HG03045 (cell line): ENCODE results near the gene TBC1D4.

ENCODE experiments used
- ATAC-seq: cut with Tn5 transposase; IDR thresholded peaks from one replicate; pipeline ENCODE4 v1.9.1; 2021; ENCODE audit warnings: mild to moderate bottlenecking, moderate library complexity; ENCODE audit not compliant: unreplicated experiment

Gene TBC1D4

DNA sequence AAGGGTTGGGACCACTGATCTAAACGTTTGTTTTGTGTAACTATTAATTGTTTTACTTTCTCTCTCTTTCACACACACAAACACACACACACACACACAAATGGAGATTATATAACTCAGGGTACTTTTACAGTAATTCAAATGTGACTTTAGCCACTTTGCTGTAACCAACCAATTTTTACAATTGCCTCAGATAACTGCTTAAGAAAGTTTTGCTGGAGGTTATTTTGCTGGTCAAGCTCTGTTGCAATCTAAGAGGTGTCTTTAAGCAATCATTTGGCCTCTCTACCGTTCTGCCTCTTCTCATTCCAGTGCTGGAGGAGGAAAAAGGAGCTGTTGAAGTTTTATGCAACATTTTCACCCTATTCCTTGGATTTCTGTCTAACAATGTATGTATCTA, 63.0 kb downstream of the TBC1D4 start:
- no peak for ATAC-seq

DNA sequence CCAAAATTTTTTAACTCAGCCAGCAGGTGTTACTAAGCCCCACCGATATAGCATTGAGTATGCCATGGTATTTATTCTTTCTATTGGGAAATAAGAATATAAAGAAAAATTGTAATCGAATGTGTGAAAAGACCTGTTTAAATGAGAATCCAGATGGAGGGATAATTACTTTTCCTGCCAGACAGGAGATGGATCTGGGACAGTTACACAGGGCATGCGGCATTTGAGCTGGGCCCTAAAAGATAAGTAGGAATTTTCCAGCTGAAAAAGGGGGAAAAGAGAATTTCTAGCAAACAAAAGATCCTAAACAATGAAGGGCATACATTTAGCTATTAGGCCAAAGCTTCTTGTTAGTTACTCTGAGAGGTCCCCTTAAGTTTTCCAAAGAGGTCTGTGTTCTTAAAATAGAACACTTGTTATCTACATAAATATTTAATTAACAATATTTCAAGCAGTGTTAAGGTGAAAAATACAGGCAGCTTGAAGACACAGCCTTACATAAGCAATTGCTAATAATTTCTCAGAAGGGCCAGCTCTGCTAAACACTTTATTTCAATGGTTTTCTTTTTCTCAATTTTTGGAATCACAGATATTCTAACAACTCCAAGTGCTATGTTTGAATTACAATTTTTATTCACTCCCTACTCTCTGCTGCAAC, 63.7 kb downstream of the TBC1D4 start:
- no peak for ATAC-seq

DNA sequence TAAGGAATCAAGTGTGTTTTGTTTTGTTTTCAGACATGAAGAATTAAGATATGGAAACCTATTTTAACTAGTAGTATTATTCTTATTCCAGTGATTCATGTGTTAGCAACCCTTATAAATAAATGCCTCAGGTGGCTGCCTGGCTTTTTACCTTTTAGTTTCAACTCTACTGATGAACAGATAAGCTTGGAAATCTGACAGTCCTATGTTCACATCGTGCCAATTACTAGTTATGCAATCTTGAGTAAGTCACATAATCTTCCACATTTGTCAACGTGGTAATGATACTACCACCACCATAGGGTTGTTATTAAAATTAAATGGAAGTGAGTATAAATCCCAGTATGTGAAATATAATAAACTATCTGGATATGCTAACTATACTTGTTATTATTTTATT, 64.3 kb downstream of the TBC1D4 start:
- no peak for ATAC-seq

DNA sequence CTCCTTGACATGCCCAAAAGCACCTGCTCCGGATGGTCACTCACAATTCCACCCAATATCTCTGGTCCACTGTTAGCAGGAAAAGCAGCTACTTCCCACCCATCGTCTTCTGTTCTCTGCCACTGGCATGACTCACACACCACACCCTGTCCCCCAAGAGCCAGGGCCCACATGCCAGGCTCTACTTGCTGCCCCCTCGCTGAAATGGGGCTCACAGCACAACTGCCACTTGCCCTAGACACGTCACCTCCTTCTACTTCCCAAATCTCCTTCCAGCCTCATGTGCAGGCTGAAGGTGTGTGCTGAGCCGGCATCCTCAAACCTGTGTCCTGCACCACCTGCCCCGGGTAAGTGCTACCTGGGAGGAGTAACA, 65.0 kb downstream of the TBC1D4 start:
- no peak for ATAC-seq

DNA sequence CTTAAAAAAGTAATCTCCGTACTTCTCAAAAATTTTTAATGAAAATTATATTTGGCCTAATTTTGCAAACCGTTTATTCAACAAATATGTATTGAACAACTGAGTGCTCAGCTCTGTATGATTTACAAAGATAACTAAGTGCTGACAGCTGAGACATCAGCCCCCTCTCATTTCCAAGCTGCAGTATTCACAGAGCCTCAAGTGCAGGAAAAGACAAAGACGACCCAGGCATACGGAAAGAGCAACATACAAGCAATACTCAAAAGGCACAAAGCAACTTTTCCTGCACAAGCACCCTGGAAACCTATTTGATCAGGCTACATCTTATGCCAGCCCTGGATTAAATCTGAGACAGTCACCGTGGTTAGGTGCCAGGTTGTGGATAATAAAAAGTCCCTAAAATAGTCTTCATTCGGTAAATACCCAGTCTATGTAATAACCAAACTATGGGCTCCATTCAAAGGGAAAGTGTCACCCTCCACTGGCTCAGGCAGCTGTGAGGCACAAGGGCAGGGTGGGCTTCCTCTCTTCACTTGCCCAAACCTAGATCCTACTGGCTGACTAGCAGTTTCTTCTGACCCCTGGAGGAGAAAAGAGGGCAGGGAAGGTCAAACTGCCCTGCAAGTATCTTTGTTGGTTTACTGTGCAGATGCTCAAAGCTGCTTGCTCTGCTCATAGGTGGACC, 65.5 kb downstream of the TBC1D4 start:
- no peak for ATAC-seq

DNA sequence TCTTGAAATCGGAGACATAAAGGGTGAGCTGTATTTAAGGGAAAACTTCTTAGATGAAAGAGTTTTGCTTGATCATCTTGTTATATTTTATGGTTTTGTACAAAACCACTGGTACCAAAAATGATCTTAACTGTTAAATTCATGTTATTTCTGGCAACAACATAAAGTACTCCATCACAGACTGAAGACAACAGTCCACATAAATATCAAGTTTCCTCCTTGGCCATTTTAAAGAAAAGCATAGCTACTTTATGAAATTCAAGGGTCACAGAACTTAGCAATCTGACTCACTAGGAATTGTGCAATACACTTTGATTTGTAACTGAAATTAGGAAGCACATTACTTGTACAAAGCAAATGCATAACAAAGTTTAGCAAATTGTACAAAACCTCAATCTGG, 66.3 kb downstream of the TBC1D4 start:
- ATAC-seq: no peak

DNA sequence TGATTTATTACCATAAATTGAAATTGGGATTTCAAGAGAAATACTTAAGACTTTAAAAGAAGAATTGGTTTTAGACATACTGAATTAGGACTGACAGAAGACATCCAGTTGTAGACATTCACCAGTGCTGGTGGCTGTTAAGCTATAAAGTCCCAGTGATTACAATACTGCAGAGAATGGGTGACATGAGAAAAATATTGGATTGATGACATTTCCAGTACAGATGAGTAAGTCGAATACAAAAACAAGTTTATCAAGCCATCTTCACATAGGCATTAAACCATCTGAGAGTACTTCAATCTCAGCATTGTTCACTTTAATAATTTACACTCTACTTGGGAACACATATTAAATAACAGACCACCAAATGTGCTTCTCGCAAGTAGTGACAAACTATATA, 66.8 kb downstream of the TBC1D4 start:
- ATAC-seq: no peak

DNA sequence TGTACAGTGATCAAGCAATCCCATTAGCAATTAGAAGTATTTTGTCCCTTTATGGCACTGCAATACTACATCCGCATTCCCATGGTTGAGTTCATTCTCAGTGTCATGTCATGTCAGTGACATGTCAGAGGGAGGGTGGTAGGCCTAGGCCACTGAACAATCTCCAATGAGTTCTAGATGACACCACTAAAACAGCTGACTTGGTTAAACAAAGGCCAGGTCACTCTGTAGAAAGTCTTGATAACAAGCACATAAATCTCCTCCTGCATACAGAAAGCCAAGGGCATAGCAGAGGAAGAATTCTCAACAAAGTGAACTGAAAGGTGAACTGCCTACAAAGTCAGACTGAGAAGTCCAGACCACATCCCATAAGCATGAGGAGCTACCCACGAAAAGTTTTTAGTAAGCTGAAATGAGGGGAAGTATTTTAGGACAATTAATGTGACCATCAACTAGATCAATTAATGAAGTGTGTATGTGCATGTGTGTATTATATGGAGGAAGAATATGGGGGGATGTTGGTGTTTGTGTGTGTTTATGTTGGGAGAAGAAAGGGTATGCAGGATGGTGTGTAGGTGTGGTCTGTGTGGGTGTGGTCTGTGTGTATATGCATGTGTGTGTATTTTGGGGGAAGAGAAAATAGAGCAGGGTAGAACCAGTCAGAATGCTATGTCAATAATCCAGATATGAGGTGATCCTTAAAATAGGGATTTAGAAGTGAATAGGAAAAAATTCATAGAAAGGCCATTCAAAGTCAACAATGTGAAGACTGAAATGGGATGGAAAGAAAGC, 67.7 kb downstream of the TBC1D4 start:
- ATAC-seq: no peak

DNA sequence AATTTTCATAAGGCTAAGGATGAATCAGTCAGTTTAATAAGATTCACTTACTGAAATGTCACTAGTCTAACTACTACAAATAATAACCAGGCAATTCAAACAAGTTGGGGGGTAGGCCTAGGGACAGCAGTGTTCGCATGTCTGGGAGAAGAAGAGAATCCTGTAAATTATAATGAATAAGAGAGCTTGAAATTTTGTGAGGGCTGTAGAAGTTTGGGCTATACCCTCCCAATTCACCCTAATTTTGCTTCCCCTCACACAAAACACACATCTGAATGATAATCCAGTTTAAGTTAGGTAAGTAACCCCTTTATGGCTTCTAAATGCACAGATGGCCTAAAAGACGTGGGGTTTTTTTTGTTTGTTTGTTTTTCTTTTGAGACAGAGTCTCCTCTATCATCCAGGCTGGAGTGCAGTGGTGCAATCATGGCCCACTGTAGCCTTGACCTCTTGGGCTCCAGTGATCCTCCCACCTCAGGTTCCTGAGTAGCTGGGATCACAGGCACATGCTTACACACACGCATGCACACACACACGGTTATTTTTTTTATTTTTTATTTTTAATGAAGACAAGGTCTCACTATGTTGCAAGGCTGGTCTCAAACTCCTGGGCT, 69.9 kb downstream of the TBC1D4 start:
- no peak for ATAC-seq

DNA sequence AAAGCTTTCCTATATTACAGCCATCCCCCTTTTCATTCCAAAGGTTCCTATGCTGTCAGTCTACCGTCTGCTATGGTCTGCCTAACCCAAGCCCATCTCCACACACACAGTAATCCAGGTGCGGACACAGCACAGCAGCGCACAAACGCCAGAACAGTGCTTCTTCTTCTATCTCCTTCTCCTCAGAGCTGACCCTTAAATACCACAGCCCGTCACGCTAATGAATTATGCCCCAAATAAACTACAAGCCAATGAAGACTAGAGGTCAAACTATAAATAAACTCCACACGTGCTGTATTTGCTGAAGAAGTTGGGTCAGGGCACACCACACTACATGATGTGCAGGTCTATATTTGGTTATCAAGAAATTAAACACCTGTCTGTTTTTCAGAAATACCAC, 71.8 kb downstream of the TBC1D4 start:
- no peak for ATAC-seq

DNA sequence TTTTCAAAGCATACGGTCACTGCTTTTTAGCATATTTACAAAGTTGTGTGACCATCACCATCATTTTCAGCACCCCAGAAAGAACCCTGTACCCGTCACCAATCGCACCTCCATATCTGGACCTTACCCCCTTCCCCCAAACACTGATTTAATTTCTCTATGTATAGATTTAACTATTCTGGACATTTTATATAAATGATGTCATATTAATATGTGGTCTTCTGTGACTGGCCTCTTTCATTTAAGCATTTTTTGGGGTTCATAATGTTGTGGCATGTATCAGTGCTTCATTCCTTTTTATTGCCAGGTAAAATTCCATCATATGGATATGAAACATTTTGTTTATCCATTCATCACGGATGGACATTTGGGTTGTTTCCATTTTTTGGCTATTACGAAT, 74.0 kb downstream of the TBC1D4 start:
- ATAC-seq: no peak

DNA sequence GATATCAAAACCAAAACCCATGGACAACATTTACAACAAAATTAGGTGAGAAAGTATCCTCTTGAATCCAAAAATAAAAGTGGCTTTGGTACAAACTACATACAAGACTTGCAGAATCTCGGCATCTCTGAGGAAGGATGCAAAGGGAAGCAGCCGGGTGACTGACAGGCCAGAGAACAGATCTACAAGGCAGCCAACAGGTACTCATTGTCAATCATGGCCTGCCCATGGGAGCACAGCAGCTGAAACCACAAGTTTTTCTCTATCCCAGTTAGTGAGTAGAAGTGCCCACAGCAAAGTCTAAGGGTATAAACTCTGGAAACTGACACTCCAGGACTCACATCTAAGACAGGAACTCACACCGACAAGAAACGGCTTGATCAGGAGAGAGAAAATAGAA, 74.5 kb downstream of the TBC1D4 start:
- no peak for ATAC-seq

DNA sequence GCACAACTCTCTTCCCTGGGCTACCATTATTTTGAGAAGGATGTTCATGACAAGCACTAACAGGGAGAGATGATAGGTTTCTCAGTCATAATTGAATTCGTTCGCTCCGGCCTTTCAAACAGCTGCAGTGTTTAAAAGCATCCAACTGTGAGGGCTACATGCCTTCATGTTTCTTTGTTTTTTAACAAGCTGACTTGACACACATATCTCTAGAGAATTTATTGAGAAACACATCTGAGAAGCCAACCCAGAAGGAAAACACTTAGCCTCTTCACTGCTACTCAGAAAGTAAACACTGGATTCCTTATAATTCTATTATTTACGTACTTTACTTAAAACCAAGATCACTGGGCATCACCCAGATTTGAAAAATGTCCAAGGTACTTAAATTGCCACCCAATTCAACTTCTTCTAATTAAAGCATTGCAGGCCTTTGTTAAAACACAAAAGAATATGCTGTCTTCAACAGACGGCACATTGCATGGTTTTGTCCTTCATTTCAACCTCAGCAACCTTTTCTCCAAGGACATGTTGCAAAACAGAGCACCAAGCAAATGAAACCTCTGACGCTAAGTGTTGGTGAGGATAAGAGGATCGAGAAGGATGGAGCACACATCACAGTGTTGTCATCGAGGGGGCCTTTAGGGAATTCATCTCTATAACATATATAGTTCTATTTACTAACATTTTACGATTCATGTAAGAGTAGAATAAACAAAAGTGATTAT, 75.8 kb downstream of the TBC1D4 start:
- ATAC-seq: no peak

DNA sequence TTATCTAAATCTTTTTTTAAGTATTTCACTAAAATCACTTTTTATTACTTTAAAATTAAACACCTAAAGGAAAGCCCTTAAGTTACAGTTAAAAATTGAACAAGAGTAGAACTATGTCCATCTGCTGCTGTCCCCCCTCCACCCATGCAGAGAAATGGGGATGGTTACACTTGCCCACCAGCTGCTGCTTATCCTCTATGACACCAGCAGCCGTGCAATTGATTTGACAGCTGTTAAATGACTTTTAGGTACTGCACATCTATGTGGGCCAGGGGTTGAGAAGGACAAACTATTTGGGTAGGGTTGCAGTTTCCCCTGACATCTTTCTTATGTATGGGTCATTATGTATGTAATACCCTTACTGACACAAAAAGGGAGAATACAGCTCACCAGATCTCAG, 77.2 kb downstream of the TBC1D4 start:
- ATAC-seq: no peak

DNA sequence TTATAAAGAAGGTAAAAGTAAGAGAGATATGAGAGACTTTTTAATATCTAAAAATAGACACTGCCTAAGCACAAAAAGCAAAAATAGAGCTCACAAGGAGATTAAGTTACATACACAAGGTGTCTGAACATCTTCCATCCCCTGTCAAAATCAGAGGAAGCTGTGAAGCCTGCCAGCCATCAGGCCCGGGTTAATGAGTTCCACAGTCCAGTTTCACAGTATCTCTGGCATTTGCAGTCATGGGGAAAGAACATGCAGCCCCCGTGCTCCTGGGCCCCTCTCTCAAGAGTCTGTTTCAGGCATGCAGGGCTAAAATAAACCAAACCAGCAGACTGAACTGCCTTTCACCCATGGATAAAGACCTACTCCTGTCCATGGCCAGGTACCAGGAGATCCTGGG, 79.2 kb downstream of the TBC1D4 start:
- no peak for ATAC-seq

DNA sequence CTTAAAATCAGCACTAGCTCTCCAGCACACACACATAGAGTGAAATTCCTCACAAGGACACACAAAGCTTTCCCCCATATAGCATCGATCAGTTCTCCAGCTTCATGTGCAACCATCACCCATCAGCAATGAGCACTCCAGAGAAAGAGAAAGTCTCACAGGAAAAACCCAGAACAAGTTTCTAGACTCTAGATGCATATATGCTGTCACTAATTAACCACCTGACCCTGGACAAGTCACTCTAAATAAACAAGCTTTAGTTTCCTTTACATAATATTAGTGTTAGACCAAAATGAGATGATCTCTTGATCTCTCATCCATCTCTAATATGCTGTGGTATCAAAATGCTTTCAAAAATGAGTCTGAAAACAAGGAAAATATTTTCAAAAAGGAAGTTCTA, 81.2 kb downstream of the TBC1D4 start:
- no peak for ATAC-seq

DNA sequence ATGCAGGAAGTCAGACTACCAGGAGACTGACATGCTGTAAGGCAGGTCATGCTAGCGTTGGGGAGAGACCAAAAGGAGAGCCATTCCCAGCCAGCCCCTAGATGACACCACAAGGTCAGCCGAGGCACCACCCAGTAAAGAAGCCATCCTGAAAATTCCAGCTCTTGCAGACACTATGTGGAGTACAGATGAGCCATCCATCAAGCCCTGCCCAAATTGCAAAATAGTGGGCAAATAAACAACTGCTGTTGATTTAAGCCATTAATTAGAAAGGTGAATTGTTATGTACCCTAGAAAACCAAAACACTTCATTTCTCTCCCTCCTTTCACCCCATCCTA, 82.1 kb downstream of the TBC1D4 start:
- no peak for ATAC-seq

DNA sequence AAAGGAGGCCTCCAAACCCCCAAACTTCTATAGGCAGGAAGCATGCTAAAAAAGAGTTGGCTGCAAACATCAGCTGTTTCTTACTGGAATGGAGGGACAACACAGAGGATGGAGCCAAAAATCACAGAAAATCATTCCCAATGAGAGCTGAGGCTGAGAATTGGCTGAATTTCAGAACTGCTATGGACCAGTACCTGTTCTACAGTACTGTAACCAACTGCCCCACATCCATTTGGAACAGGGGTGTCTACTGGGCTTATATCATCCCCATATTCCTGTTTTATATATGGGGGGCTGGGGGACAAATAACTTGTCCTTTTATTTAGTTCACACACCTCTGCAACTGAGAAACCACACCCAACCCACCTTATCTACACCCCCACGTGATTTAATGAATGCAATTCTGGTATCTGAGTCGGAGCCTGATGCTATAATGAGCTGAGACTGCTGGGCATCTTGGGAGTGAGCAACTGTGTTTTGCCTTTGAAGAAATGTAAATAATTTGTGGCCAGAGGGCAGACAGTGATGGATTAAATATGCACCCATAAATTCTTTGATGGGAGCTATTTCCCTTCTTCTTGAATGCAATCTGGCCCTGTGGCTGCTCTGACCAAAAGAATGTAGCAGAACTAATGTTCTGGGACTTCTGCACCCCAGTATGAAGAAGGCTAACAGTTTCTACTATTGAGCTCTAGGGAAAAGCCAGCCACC, 82.6 kb downstream of the TBC1D4 start:
- ATAC-seq: no peak

DNA sequence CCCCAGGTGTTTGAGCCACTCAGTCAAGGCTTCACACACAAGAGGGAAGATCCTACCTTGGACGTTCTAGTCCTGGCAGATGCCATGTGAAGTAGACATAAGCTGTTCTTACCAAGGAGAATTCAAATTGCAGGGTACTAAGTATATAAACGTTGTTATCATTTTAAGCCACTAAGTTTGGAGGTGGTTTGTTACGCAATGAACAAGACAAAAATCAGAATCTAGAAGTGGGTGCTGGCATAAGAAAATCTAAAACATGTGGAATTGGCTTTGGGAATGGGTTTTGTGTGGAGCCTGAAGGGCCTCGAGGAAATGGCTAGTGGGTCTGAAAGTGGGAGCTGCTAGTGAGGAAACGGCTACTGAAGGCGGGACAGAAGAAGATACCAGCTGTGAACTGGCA, 83.9 kb downstream of the TBC1D4 start:
- ATAC-seq: no peak

DNA sequence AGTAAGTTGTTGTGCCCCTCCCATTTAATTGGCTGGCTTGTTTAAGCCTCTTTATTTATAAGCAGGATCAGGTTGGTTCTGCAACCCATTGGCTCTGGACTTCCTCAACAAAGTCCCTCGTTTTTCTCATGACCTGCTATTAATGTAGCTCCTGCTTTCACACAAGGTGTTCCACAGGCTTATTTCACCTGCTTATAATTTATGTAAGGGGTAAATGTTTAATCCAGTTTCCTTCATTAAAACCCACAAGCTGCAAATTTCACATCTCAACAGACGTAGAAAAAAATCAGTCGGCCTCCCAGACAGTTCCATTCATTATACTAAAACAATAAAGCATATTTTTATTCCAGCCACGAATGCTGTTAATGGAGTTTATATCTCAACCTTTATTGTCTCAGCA, 86.1 kb downstream of the TBC1D4 start:
- ATAC-seq: no peak

DNA sequence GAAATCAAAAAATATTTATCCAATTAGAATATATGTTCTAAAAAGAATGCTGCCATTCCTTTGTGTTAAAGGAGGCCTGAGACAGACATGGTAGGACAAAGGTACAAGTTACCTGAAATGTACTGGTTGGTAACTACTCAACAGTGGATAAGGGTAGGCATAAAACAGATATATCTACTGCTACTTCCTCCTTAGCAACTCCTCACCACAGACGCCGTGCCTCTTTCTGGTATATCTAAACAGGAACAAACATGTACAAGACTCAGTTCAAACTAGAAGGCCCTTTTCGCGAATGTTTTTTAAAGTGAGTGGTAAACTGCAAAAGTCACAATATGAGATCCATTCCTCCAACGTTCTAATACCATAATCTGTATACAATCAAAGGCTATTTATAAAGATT, 86.9 kb downstream of the TBC1D4 start:
- no peak for ATAC-seq
